Measurements from ENCODE around the gene TYW5. TPM values are rescaled to one million over a fixed set of nuclear protein-coding genes. Genes with fewer than 3 reads are reported as not detected.

Gene TYW5
- total and polyA plus RNA-seq, 2 of the 13 experiments (the other 11 are each of a cell fraction or from before 2014, with no cell fraction given) = 8.3 to 14.6 TPM

- TF ChIP-seq FOSL1 (CRISPR knock-in tag; IDR thresholded peaks at IDR 0.05; ENCODE audit: borderline replicate concordance) (no peak), MEIS2 (CRISPR knock-in tag; IDR thresholded peaks at IDR 0.05) (no peak), POGZ (CRISPR knock-in tag; IDR thresholded peaks at IDR 0.05) (peak; percentile 77), HOXA7 (CRISPR knock-in tag; IDR thresholded peaks at IDR 0.05) (no peak), ASH2L (IDR thresholded peaks at IDR 0.05; ENCODE audit: insufficient read length, low read depth, low read length) (peak; percentile 19), ETV5 (CRISPR knock-in tag; IDR thresholded peaks at IDR 0.05; ENCODE audit: borderline replicate concordance) (peak; percentile 64), MYC (CRISPR knock-in tag; IDR thresholded peaks at IDR 0.05; ENCODE audit: borderline replicate concordance) (no peak), ZNF569 (CRISPR knock-in tag; IDR thresholded peaks at IDR 0.05; ENCODE audit: borderline replicate concordance) (no peak), ZNF441 (CRISPR knock-in tag; IDR thresholded peaks at IDR 0.05; ENCODE audit: borderline replicate concordance) (no peak), PHF20 (CRISPR knock-in tag; IDR thresholded peaks at IDR 0.05) (peak; percentile 70), ZNF331 (CRISPR knock-in tag; IDR thresholded peaks at IDR 0.05) (peak; percentile 51; the same call in 1 of the 2 replicates), XRCC5 (optimal IDR thresholded peaks at IDR 0.05; ENCODE audit: low read length) (peak; percentile 66), KLF16 (CRISPR knock-in tag; IDR thresholded peaks at IDR 0.05) (no peak)
- TF ChIP-seq, protein P1, sequence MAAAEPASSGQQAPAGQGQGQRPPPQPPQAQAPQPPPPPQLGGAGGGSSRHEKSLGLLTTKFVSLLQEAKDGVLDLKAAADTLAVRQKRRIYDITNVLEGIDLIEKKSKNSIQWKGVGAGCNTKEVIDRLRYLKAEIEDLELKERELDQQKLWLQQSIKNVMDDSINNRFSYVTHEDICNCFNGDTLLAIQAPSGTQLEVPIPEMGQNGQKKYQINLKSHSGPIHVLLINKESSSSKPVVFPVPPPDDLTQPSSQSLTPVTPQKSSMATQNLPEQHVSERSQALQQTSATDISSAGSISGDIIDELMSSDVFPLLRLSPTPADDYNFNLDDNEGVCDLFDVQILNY (CRISPR knock-in tag; conservative IDR thresholded peaks at IDR 0.05) = no peak
These were observed 30.4 kb upstream of the TYW5 start (continued) for GRCh38 chr2:199985625-199986207.
